NT2/D1 (cell line): ENCODE measurements around the gene ACSF3.

Experiments
- SUZ12 ChIP-seq: IDR thresholded peaks from 2 replicates; pipeline ENCODE4 v1.6.1; 2011; ENCODE audit not compliant: insufficient read length, insufficient read depth; ENCODE audit errors: extremely low read depth
- YY1 ChIP-seq: IDR thresholded peaks from 2 replicates; pipeline ENCODE4 v1.6.1; 2011; ENCODE audit not compliant: insufficient read length, insufficient read depth
- ZNF274 ChIP-seq: IDR thresholded peaks from 2 replicates; pipeline ENCODE4 v1.6.1; 2011; ENCODE audit warnings: mild to moderate bottlenecking, low read depth, low read length

- TF ChIP-seq SUZ12 (no peak), YY1 (no peak), ZNF274 (no peak)
Measured at GRCh38 chr16:89049484-89050118, 44.1 kb upstream of the ACSF3 start.
